Upper lobe of left lung (tissue), 4 donors: ENCODE results near the gene DDX3X.

Experiments
- POLR2A ChIP-seq, 4 donors: fragments of 450-650 bp; IDR thresholded peaks; one replicate each; pipeline ENCODE4 v1.5.1; 2016 to 2017; ENCODE audit warnings: antibody characterized with exemption in 4 of 4, mild to moderate bottlenecking in 2 of 4
- TF ChIP-seq, protein P1 (sequence below), 6 experiments: fragments of 450-650 bp in 4 of 6; fragments of 200-600 bp in 2 of 6; sonication (generic) in 2 of 6; IDR thresholded peaks; one replicate each; pipeline ENCODE4 v1.5.1; 2016 to 2019; ENCODE audit warnings: antibody characterized with exemption in 6 of 6

DNA sequence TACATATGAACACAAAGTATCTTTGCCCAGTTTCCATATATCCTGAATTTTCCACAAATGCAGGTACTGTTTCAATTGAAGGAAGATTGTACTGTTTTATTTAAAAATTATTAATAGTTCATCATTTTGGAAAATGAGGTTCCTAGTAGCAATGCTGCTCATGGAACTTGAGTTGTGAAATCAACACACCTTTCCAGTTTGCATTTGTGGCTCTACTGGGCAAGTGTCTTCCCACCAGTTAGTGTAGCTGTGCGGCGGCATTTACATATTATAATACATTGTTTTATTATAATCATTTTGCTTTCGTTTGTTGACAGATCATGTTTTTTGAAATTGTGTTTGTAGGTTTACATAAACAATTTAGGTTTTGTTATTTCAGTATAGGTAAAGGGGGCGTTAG lies 2.0 kb upstream of the DDX3X start:
- TF ChIP-seq, protein P1, sequence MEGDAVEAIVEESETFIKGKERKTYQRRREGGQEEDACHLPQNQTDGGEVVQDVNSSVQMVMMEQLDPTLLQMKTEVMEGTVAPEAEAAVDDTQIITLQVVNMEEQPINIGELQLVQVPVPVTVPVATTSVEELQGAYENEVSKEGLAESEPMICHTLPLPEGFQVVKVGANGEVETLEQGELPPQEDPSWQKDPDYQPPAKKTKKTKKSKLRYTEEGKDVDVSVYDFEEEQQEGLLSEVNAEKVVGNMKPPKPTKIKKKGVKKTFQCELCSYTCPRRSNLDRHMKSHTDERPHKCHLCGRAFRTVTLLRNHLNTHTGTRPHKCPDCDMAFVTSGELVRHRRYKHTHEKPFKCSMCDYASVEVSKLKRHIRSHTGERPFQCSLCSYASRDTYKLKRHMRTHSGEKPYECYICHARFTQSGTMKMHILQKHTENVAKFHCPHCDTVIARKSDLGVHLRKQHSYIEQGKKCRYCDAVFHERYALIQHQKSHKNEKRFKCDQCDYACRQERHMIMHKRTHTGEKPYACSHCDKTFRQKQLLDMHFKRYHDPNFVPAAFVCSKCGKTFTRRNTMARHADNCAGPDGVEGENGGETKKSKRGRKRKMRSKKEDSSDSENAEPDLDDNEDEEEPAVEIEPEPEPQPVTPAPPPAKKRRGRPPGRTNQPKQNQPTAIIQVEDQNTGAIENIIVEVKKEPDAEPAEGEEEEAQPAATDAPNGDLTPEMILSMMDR (IDR thresholded peaks at IDR 0.05): no peak
- no peak for TF ChIP-seq POLR2A (IDR thresholded peaks at IDR 0.05)
